T47D (cell line): ENCODE measurements around the gene ELAVL4.

Source experiments
- DNase-seq, 2 experiments: peaks; one replicate each; pipeline versions ENCODE4 v3.0.0 to v3.0.0-alpha.2; 2011 to 2012; ENCODE audit warnings: low read depth in 1 of 2, low spot score in 1 of 2
- JUND ChIP-seq: IDR thresholded peaks from 2 replicates; pipeline ENCODE4 v1.6.1; 2012; ENCODE audit warnings: low read depth
- in situ Hi-C: cut with HindIII; loops from 2 replicates; pipeline ENCODE4 v1.10.0; 2016; ENCODE audit warnings: low sequenced_read_pairs, low pct_unique_long_range_greater_than_20kb

ELAVL4 gene

DNA sequence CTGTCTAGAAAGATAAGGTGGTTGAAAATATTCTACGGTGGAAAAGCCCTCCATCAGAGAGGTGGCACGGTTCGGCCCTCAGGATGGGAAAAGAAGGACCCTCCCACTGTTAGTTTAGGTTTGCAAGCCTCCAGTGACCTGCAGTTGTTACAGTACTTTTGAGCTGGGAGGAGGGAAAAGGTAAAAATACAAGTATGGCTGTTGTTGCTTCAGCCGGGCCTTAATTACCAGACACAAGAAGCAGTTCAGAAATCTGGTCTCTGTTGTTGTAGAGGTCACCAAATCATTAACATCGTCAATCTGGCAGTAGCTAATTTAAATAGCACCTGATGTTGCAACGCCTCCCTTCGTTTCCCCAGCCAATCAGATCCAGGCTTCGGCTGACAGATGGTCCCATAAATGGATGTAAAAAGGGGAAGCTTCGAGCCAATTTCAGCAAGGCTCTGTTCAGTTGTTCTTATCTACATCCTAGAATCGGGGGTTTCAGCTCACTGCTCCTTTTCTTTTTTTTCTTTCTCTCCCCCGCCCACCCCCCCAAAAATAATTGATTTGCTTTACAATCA, at the start of gene ELAVL4:
Gene ELAVL4 (plus strand): TSS at position 424 of the 563 bp plus-strand sequence. CDS start 270 bp downstream, outside the sequence.
- in situ Hi-C loops = no loop called here
- no peak for DNase-seq

DNA sequence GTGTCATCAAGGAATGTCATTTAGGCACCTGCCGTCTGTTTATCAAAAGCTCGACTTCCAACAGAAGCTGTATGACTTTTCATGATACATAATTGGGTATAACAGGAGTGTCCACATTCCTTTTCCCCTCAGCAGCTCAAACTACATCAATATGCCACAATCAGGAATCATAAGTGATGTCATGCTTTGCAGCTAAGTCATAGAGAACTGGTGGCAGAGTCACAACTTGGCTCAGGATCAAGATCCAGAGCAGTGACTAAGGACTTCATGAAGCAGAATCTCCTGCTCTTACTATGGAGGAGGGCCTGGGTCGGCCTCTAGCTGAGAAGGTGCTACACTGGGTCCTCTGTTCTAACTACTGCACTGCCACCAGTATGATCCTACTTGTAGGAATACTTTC, 48.4 kb upstream of the ELAVL4 start:
- no peak for TF ChIP-seq JUND
- in situ Hi-C loops = no loop called here
- DNase-seq = no peak

More for the DNA sequence above, at the start of gene ELAVL4:
- no peak for TF ChIP-seq JUND

DNA sequence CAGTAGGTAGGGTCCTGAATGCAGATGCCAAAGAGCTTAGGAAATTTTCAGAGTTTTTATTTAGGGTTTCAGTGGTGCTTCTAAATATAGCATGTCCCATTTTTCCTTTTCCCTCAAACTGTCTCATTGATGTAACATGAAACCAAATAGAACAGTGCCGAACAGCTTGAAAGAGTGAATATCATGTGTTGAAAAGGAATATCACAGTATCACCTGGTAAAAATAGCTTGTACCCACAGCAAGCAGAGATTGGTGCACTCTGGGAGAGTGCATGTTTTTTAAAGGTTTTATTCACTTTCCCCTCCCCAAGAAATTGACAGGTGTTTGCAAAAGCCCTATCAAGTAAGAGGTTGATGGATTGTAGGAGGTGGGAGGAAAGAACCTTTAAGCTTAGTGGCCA, 41.9 kb upstream of the ELAVL4 start:
- TF ChIP-seq JUND = no peak
- DNase-seq = no peak
- in situ Hi-C loops = no loop called here

DNA sequence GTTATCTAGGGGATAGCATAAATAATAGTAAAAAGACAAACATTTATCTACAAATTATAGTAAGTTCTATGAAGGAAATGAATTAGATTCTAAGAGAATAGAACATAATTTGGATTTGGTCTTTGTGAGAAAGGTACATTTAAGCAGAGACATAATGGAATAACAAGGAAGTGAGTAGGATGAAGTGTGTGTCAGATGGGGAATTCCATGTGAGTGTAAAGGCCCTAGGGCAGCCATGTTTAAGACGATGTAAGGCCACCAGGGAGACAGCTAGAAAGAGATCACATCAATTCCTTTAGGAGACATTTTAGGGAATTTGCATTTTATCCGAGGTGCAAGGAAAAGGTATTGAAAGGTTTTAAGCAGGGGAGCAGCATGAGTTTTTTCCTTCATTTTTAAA, 33.8 kb upstream of the ELAVL4 start:
- no peak for TF ChIP-seq JUND
- in situ Hi-C loops = no loop called here
- DNase-seq = no peak

DNA sequence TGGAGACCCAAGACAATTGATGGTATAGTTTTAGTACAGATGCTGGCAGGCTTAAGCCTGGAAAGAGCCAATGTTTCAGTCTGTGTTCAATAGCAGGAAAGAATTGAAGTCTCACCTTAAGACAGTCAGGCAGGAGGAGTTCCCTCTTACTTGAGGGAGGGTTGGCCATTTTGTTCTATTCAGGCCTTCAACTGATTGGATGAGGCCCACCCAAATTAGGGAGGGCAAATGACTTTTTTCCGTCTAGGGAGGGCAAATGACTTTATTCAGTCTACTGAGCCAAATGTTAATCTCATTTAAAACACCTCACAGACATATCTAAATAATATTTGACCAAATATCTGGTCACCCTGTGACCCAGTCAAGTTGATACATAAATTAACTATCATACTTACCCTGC, 31.4 kb upstream of the ELAVL4 start:
- no peak for DNase-seq
- in situ Hi-C loops = no loop called here
- no peak for TF ChIP-seq JUND

DNA sequence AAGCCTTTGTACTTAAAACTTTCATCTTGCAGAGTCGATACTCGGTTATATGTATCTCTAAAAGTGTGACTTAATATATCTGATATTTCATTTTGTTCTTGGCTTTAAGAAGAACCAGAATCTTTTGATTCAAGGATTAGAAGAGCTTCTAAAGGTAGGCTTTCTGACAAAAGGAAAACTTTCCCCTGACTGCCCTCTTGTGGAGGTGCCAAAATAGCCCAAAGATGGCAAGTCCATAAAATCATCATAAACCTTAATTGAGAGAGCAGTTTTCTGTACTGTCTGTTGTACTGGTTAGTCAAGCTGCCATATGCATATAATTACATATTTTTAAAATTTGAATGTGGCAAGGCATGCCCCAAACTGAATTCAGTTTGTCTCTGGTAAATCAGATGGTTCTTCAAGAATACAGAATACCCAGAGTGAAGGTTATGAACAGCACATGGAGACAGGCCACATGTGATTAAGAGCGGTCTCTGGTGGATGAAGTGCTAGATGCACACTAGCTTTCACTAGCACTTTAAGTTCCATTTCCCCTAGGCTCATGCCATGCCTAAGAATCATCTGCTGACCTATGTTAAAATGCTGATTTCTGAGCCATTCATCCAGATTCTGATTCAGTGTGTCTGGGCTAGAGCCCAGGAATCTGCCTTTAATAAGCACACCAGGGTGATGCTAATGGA, 27.7 kb upstream of the ELAVL4 start:
- peak; percentile 1 to 54 for DNase-seq
- in situ Hi-C loops = no loop called here

DNA sequence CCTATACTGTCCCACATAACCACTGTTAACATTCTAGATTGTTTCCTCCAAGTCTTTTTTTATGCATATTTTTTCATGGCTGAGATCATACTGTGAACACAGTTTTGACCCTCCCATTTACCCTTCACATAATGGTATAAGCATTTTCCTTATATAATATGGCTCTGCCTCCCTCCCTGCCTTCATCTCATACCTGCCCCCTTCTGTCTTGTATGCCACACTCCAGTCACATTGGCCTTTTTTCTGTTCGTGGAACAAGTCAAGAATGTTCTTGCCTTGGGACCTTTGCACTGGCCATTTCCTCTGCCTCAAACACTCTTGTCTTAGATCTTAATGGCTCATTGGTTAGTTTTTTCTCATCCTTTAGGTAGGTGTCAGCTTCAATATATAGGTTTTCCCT, 24.3 kb upstream of the ELAVL4 start:
- DNase-seq = no peak
- TF ChIP-seq JUND = no peak

More for the DNA sequence above, 27.7 kb upstream of the ELAVL4 start:
- TF ChIP-seq JUND = no peak

DNA sequence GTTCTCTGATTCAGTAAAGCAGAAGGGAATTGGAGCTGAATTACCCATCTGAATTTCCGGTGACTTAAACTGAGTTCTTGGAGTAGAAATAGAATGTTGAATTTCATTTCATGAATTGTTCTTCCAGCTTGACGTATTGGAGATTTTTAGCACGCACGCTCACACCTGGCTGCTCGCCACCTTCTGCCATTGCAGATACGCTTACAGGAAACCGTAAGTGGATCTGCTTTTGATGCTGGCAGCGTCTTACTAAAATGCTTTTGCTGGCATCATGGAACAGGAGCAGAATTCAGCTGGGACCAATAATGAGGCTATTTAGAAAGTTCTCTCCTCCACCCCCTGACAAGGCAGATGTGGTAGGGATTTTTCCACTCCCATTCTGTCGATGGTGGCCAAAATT, 17.7 kb upstream of the ELAVL4 start:
- in situ Hi-C loops = no loop called here
- no peak for TF ChIP-seq JUND
- DNase-seq = no peak

More for the DNA sequence above, 24.3 kb upstream of the ELAVL4 start:
- in situ Hi-C loops = no loop called here

DNA sequence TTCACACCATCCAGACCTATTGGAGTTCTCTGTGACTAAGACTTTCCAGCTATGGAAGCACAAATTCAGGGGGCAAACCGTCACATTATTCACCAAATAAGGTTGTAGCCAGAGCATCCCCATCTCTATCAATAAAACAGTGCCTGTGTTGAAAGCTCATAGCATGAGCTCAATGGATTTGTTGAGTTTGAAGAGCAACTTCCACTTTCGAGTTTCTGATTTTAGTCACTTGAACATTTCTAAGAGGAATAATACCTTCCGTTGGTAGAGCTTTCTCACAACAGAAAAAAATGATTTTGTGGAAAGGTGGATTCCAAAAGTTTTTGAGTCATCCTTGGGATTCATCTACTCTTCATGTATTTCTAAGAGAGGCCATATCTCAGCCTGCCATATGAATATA, 13.0 kb upstream of the ELAVL4 start:
- in situ Hi-C loops = no loop called here
- no peak for TF ChIP-seq JUND
- no peak for DNase-seq

DNA sequence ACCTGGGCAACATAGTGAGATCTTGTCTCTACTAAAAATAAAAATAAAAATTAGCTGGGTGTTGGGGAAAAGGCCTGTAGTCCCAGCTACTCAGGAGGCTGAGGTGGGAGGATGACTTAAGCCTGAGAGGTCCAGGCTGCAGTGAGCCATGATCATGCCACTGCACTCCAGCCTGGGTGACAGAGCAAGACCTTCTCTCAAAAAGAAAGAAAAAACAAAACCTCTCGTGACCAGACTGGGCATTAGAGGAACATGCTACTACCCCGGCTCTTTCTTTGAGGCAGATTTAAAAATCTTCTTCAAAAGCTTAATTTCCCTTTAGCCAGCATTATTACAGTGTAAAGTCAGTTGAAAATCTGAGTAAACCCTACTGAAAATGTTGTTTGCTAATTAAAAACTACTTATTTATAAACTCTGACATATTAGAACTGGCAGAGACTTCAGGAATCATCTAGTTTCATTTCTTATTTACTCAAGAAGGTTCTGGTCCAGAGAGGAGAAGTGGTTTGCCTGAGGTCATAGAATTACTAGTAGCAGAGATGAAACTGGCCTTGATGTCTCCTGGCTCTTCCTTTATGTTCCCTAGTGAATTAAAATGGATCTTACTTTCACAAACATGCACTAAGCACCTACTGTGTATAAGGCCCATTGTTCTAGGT, 11.6 kb upstream of the ELAVL4 start:
- TF ChIP-seq JUND = no peak
- in situ Hi-C loops = no loop called here
- no peak for DNase-seq

DNA sequence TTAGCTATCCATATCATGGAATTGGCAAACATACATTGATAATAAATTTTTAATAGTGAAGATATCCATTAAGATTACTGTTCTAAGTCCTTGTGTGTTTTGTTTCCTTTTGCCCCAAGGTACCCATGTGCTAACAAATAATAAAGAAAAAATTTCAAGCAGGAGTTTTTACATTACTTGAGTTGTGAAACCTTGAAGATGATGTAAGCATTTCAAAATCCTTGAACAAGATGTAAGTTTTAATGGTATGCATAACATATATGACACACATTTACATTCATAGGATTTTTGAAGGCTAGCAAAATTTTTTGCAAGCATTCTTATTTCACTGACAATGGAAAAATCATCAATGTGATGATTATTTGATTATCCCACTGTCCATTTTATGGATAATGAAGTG, 10.9 kb upstream of the ELAVL4 start:
- in situ Hi-C loops = no loop called here
- no peak for DNase-seq
- TF ChIP-seq JUND = no peak

DNA sequence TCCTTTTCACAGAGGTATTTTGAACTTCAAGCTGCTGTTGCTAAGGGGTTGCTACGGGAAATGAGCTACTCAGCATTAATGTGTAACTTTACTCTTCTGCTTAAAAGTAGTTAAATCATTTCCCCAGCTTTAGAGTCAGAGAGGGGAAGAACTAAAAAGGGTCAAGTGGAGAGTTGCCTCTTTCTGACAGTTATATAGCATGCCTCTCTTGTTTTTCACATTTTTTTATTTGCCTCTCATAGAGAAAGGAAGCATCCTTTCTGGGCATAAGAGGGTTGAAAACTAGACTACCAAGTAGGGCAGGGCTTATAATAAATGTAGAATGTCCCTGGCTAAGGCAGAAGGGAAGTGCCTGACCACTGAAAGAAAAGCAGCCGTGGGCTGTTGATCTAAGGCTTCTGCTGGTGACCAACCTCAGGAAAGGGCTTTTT, 10.1 kb upstream of the ELAVL4 start:
- in situ Hi-C loops = no loop called here

DNA sequence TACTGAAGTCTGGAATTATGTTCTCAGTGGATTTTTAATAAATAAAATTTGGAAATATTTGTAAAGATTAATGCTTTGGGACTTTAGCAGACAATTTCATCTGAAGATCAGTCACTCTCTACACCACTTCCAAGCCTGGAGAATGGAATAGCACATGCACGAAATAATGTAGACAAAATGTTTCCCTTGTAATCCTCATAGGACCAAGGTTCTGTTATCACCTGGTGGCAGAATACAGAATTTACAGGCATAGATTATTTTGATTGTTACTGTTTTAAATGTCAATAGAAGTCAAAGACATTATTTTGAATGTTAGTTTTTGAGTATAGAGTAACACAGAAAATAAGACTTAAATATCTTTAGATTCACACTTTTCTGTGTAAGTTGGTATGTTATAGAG, 9.1 kb upstream of the ELAVL4 start:
- in situ Hi-C loops = no loop called here
- DNase-seq = no peak
- no peak for TF ChIP-seq JUND

More for the DNA sequence above, 10.1 kb upstream of the ELAVL4 start:
- DNase-seq = no peak
- TF ChIP-seq JUND = no peak
